Measurements from ENCODE around the gene RPP30. TPM values are rescaled to one million over a fixed set of nuclear protein-coding genes. Genes with fewer than 3 reads are reported as not detected.

Gene RPP30
- total RNA-seq, 4 donors from 2014 or later, result 34.4 to 57.5 (median 38.7) TPM

- Histone ChIP-seq H3K9me3 (no peaks in the 10 kb centered on the region), H3K4me3 (no peak overlapping the region), H3K4me1 (peaks cover 8% of the 10 kb centered on the region), H3K27ac (no peak overlapping the region), H3K36me3 (no peaks in the 10 kb centered on the region), H3K27me3 (no peaks in the 10 kb centered on the region)
- DNase-seq (ENCODE audit: low spot score in 2 of 2), result no peak
- WGBS, result 98% methylated on average over 2 of the region's 2 CpGs
- TF ChIP-seq POLR2A (IDR thresholded peaks at IDR 0.05), result no peak
- no peak for TF ChIP-seq POLR2AphosphoS5 (IDR thresholded peaks at IDR 0.05)
- no peak for TF ChIP-seq EP300 (IDR thresholded peaks at IDR 0.05)
- TF ChIP-seq, protein P1, sequence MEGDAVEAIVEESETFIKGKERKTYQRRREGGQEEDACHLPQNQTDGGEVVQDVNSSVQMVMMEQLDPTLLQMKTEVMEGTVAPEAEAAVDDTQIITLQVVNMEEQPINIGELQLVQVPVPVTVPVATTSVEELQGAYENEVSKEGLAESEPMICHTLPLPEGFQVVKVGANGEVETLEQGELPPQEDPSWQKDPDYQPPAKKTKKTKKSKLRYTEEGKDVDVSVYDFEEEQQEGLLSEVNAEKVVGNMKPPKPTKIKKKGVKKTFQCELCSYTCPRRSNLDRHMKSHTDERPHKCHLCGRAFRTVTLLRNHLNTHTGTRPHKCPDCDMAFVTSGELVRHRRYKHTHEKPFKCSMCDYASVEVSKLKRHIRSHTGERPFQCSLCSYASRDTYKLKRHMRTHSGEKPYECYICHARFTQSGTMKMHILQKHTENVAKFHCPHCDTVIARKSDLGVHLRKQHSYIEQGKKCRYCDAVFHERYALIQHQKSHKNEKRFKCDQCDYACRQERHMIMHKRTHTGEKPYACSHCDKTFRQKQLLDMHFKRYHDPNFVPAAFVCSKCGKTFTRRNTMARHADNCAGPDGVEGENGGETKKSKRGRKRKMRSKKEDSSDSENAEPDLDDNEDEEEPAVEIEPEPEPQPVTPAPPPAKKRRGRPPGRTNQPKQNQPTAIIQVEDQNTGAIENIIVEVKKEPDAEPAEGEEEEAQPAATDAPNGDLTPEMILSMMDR (IDR thresholded peaks at IDR 0.05), result no peak
Measured at GRCh38 chr10:90913774-90914420, 42.1 kb downstream of the RPP30 start.

- Histone ChIP-seq H3K4me3 (no peak overlapping the region), H3K27me3 (no peaks in the 10 kb centered on the region), H3K4me1 (peaks cover 8% of the 10 kb centered on the region), H3K9me3 (no peaks in the 10 kb centered on the region), H3K36me3 (no peaks in the 10 kb centered on the region), H3K27ac (no peak overlapping the region)
- WGBS, result 91% methylated on average over 10 of the region's 10 CpGs
- TF ChIP-seq POLR2AphosphoS5 (IDR thresholded peaks at IDR 0.05) (no peak), POLR2A (IDR thresholded peaks at IDR 0.05) (no peak), EP300 (IDR thresholded peaks at IDR 0.05) (no peak)
- TF ChIP-seq, protein P1 (IDR thresholded peaks at IDR 0.05), result no peak
- no peak for DNase-seq (ENCODE audit: low spot score in 2 of 2)
Measured at GRCh38 chr10:90914992-90915765, 43.4 kb downstream of the RPP30 start.

DNA sequence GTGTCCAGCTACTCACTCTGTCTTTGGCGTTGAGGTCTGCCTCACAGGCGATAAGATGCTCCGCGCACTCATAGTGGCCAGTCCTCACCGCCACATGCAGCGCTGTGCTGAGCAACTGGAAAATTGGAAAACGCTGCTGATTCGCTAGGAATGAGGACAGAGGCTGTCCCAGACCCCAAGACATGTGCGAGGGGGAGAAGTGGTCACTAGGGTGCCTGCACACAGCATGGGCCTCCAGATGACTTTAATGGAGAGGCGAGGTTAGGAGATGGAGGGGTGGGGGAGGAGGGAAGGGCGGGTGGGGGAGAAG, 43.9 kb downstream of the RPP30 start:
- H3K4me1 ChIP-seq, result peaks cover 8% of the 10 kb centered on the region
- no peaks in the 10 kb centered on the region for H3K36me3 ChIP-seq
- TF ChIP-seq EP300 (IDR thresholded peaks at IDR 0.05), result no peak
- TF ChIP-seq, protein P1 (IDR thresholded peaks at IDR 0.05), result no peak
- TF ChIP-seq POLR2AphosphoS5 (IDR thresholded peaks at IDR 0.05), result no peak
- TF ChIP-seq POLR2A (IDR thresholded peaks at IDR 0.05), result no peak
- DNase-seq (ENCODE audit: low spot score in 2 of 2), result no peak
- no peak overlapping the region for H3K4me3 ChIP-seq
- WGBS, result 80% methylated on average over 11 of the region's 11 CpGs
- H3K27me3 ChIP-seq, result no peaks in the 10 kb centered on the region
- H3K9me3 ChIP-seq, result no peaks in the 10 kb centered on the region
- no peak overlapping the region for H3K27ac ChIP-seq

- DNase-seq (ENCODE audit: low spot score in 2 of 2), result no peak
- Histone ChIP-seq H3K27ac (no peak overlapping the region), H3K4me1 (peaks cover 7% of the 10 kb centered on the region), H3K4me3 (no peak overlapping the region), H3K36me3 (no peaks in the 10 kb centered on the region), H3K27me3 (no peaks in the 10 kb centered on the region), H3K9me3 (no peaks in the 10 kb centered on the region)
- WGBS, result 85% methylated on average over 6 of the region's 6 CpGs
- TF ChIP-seq, protein P1 (IDR thresholded peaks at IDR 0.05), result no peak
- no peak for TF ChIP-seq POLR2AphosphoS5 (IDR thresholded peaks at IDR 0.05)
- TF ChIP-seq POLR2A (IDR thresholded peaks at IDR 0.05), result no peak
- no peak for TF ChIP-seq EP300 (IDR thresholded peaks at IDR 0.05)
Measured at GRCh38 chr10:90916392-90917237, 44.8 kb downstream of the RPP30 start.
